ENCODE data around the gene AMER3. TPM values are rescaled to one million over a fixed set of nuclear protein-coding genes. Genes with fewer than 3 reads are reported as not detected.

Gene AMER3
- total and polyA plus RNA-seq, 3 donors from 2014 or later, result 0.99 to 3.5 (median 3.0) TPM

- WGBS, 2 donors, result 69 to 86% methylated on average over 12 to 14 of the region's 14 CpGs
- no peak overlapping the region for H3K4me3 ChIP-seq
- DNase-seq, result no peak
- TF ChIP-seq CTCF (IDR thresholded peaks at IDR 0.05), result no peak
- TF ChIP-seq POLR2A (IDR thresholded peaks at IDR 0.05), result no peak
- no peaks in the 10 kb centered on the region for H3K9me3 ChIP-seq
- H3K4me1 ChIP-seq, result no peaks in the 10 kb centered on the region
- H3K27ac ChIP-seq, result no peak overlapping the region
- intact Hi-C loops (cut with DNase I; ENCODE audit: low total_unique reads), result no loop called here
- no peaks in the 10 kb centered on the region for H3K27me3 ChIP-seq
- H3K36me3 ChIP-seq (ENCODE audit: low read depth, missing control alignments), result no peaks in the 10 kb centered on the region
These were observed 5.7 kb downstream of the AMER3 start for GRCh38 chr2:130760754-130761751.

- no peaks in the 10 kb centered on the region for H3K27me3 ChIP-seq
- WGBS, 2 donors, result 81% methylated on average over 33 of the region's 37 CpGs; no CpG with 5 or more reads in 1 of the 2 donors
- intact Hi-C loops (cut with DNase I; ENCODE audit: low total_unique reads), result no loop called here
These were observed 6.9 kb downstream of the AMER3 start for GRCh38 chr2:130762031-130762909.

GRCh38 chr2:130762910-130763385, 7.6 kb downstream of the AMER3 start:
- intact Hi-C loops (cut with DNase I; ENCODE audit: low total_unique reads), result no loop called here
- Histone ChIP-seq H3K9me3 (no peaks in the 10 kb centered on the region), H3K36me3 (ENCODE audit: low read depth, missing control alignments) (no peaks in the 10 kb centered on the region), H3K4me3 (no peak overlapping the region), H3K27ac (no peak overlapping the region), H3K4me1 (no peaks in the 10 kb centered on the region), H3K27me3 (no peaks in the 10 kb centered on the region)
- TF ChIP-seq POLR2A (IDR thresholded peaks at IDR 0.05) (no peak), CTCF (IDR thresholded peaks at IDR 0.05) (no peak)
- WGBS, 2 donors, result 86 to 100% methylated on average over 2 to 22 of the region's 22 CpGs
- no peak for DNase-seq

More at GRCh38 chr2:130762031-130762909, 6.9 kb downstream of the AMER3 start:
- Histone ChIP-seq H3K4me3 (no peak overlapping the region), H3K9me3 (no peaks in the 10 kb centered on the region), H3K4me1 (no peaks in the 10 kb centered on the region), H3K36me3 (ENCODE audit: low read depth, missing control alignments) (no peaks in the 10 kb centered on the region), H3K27ac (no peak overlapping the region)
- DNase-seq, result no peak
- TF ChIP-seq POLR2A (IDR thresholded peaks at IDR 0.05), result no peak
- TF ChIP-seq CTCF (IDR thresholded peaks at IDR 0.05), result no peak

- Histone ChIP-seq H3K4me3 (no peak overlapping the region), H3K9me3 (no peaks in the 10 kb centered on the region), H3K27ac (no peak overlapping the region), H3K27me3 (no peaks in the 10 kb centered on the region), H3K4me1 (no peaks in the 10 kb centered on the region), H3K36me3 (ENCODE audit: low read depth, missing control alignments) (no peaks in the 10 kb centered on the region)
- intact Hi-C loops (cut with DNase I; ENCODE audit: low total_unique reads), result no loop called here
- WGBS, 2 donors, result 90% methylated on average over 4 to 12 of the region's 12 CpGs
- no peak for DNase-seq
- no peak for TF ChIP-seq CTCF (IDR thresholded peaks at IDR 0.05)
- TF ChIP-seq POLR2A (IDR thresholded peaks at IDR 0.05), result no peak
These were observed 8.1 kb downstream of the AMER3 start for GRCh38 chr2:130763405-130763804.

Measured in testis (tissue), 3 donors.